Activated CD4-positive, alpha-beta memory T cell treated with anti-CD3 and anti-CD28 coated beads, Interleukin-2, amount 10 ng/mL, durations not matched to agents 7 days and 5 days (primary cell): Measurements from ENCODE around the gene LDLRAD2. TPM values are rescaled to one million over a fixed set of nuclear protein-coding genes. Genes with fewer than 3 reads are reported as not detected.

Experiments
- CTCF ChIA-PET: fragments of 350-600 bp; sonication (Branson Sonifier 250); formaldehyde crosslinking; loops from one replicate; lab custom pipeline; 2021; ENCODE audit warnings: antibody characterized with exemption, inconsistent platforms; lab: Charles Lee
- POLR2A ChIA-PET: fragments of 350-600 bp; sonication (Branson Sonifier 250); formaldehyde crosslinking; loops from one replicate; lab custom pipeline; 2021; ENCODE audit warnings: antibody characterized with exemption; lab: Charles Lee
- DNase-seq: peaks from one replicate; pipeline ENCODE4 v3.0.0-alpha.2; 2020
- H3K27ac Mint-ChIP-seq: one replicate; pipeline ENCODE4 v1.8.0; 2021; ENCODE audit warnings: mild to moderate bottlenecking, mixed read lengths
- H3K27me3 Mint-ChIP-seq: one replicate; pipeline ENCODE4 v1.8.0; 2021; ENCODE audit warnings: mixed read lengths
- H3K36me3 Mint-ChIP-seq: one replicate; pipeline ENCODE4 v1.8.0; 2021; ENCODE audit warnings: low read depth, mixed read lengths
- H3K4me1 Mint-ChIP-seq: one replicate; pipeline ENCODE4 v1.8.0; 2021; ENCODE audit warnings: mixed read lengths
- H3K4me3 Mint-ChIP-seq: one replicate; pipeline ENCODE4 v1.8.0; 2021; ENCODE audit warnings: mild to moderate bottlenecking, mixed read lengths
- H3K9me3 Mint-ChIP-seq: one replicate; pipeline ENCODE4 v1.8.0; 2021; ENCODE audit warnings: mixed read lengths
- total RNA-seq, 2 experiments: library from RNA; stranded (reverse); gene quantifications; one replicate each; pipeline ENCODE4 v1.2.3, GENCODE V29; 2021

The LDLRAD2 gene
- total RNA-seq, 2 experiments from 2014 or later = not detected

DNA sequence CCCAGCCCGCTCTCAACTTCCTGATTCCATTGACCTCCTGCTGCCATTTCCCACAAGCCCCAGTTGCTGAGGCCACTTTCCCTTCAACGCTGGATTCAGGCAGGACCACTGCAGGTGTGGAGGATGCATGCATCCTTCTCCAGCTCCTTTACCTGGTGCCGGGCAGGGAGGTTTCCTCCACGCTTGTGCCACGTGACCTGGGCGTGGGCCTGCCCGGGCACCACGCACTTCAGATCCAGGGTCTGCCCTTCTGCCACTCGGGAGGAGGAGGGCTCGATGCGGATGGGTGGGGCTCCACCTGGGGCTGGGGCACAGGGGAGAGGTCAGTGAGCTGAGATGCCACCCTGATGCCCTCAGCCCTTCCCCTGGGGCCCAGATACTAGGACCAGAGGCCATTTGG lies 31.9 kb downstream of the LDLRAD2 start:
- no peaks in the 10 kb centered on the region for H3K36me3 Mint-ChIP-seq
- ChIA-PET CTCF (no interaction called here), POLR2A (no interaction called here)
- no peak overlapping the region for H3K4me3 Mint-ChIP-seq
- H3K4me1 Mint-ChIP-seq = no peaks in the 10 kb centered on the region
- DNase-seq = no peak
- no peak overlapping the region for H3K27ac Mint-ChIP-seq
- H3K27me3 Mint-ChIP-seq = no peaks in the 10 kb centered on the region
- no peaks in the 10 kb centered on the region for H3K9me3 Mint-ChIP-seq

DNA sequence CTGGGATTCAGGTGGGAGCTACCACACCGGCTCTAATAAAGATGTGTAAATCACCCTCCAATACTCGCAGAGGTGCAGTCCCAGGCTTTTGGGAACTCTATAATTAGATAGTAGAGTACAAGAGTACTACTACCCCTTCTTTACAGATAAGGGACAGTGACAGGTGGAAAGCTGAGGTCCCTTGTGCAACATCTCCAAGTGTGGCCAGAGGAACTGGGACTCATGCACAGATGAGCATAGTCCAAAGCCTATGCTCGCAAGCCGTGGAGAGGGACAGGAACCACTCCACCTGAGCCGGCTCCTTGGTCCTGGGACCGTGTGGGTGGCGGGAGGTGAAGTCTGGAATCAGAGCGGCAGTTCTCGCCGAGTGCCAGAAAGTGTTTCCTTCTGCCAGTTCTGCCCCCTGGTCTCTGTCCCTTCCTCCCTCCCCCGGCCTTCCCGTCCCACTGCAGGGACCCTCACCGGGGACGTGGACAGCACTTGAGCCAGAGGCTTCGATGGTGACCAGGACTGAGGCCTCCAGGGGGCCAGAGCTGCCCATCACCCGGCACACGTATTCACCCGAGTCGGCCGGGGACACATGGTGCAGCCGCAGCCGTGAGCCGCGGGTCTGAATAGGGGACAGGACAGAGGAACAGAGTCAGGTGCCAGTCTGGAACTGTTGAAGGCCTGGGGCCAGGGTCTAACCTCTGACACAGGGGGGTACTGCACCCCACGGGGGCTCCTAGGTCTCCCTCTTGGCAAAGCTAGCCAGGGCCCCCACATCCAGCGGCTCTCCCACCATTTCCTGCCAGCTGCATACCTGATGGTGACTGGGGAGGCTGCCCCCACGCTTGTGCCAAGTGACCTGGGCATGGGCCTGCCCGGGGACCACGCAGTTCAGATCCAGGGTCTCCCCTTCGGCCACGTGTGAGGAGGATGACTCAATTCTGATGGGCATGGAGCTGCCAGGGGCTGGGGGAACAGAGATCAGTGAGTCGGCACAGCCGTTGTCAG lies 33.9 kb downstream of the LDLRAD2 start:
- no peak for DNase-seq
- no peaks in the 10 kb centered on the region for H3K4me1 Mint-ChIP-seq
- no peaks in the 10 kb centered on the region for H3K36me3 Mint-ChIP-seq
- POLR2A ChIA-PET = no interaction called here
- CTCF ChIA-PET = no interaction called here
- H3K27ac Mint-ChIP-seq = no peak overlapping the region
- no peaks in the 10 kb centered on the region for H3K9me3 Mint-ChIP-seq
- no peak overlapping the region for H3K4me3 Mint-ChIP-seq
- no peaks in the 10 kb centered on the region for H3K27me3 Mint-ChIP-seq

DNA sequence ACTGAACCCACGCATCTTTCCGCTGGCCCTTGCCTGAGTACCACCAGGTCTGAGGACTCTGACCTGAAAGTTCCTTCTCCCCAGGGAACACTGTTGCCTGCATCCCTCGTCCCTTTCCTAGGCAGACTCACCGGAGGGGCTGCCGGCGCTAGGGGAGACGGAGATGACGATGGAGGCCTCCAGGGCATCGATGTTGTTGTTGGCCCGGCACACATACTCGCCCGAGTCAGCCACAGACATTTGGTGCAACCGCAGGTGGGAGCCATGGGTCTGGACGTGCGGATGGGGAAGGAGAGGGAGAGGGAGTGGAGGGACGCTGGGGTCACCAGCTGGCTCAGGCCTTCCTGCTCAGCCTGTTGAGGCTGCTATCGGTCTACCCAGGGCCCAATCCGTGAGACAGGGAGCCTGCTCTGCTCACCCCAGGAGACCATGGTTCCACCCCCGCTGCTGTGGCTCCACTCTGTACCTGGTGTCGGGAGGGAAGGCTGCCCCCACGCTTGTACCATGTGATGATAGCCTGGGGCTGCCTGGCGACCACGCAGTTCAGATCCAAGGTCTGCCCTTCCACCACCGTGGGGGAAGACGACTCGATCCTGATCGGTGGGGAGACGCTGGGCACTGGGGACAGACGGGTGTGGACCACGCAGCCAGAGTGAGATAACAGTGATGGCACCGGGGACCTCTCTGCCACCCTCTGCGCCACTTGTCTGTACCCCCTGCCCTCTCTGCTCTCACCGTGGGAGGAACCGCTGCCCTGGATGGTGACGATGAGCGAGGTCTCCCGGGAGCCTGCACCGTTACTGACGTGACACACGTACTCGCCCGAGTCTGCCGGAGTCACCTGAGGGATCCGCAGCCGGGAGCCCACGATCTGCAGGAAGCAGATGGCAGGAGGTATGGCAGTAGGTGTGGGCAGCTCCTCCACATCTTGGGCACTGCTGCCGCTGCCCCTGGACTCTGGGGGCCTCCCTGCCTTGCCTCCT lies 35.4 kb downstream of the LDLRAD2 start:
- Mint-ChIP-seq H3K27ac (no peak overlapping the region), H3K4me3 (no peak overlapping the region), H3K9me3 (no peaks in the 10 kb centered on the region), H3K36me3 (no peaks in the 10 kb centered on the region), H3K27me3 (no peaks in the 10 kb centered on the region), H3K4me1 (peaks cover 6% of the 10 kb centered on the region)
- no peak for DNase-seq
- CTCF ChIA-PET = no interaction called here
- POLR2A ChIA-PET = no interaction called here

DNA sequence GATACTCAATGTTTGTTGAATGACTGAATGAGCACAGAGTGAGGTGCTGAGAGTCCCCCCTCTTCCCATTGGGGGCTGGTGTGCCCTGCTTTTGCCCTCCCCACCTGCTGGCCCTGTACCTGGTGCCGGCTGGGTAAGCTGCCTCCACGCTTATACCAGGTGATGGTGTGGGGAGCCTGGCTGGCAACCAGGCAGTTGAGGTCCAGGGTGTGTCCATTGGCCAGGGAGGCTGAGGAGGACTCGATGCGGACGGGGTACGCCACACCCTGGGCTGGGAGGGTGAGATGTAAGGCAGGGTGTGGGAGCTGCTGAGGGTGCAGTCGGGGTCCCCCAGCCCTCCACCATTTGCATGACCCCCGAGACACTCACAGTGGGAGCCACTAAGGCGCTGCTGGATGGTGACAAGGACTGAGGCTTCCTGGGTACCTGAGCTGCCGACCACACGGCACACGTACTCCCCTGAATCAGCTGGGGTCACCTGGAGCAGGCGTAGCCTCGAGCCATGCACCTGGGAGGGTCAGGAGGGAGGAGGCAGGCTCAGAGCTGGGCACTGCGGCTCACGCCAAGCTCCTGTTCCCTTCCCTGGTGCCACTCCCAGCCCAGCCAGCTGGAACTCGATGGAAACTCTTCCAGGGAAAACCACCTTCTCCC lies 36.6 kb downstream of the LDLRAD2 start:
- DNase-seq = no peak
- H3K36me3 Mint-ChIP-seq = no peaks in the 10 kb centered on the region
- ChIA-PET CTCF (no interaction called here), POLR2A (no interaction called here)
- no peaks in the 10 kb centered on the region for H3K27me3 Mint-ChIP-seq
- H3K4me3 Mint-ChIP-seq = no peak overlapping the region
- no peak overlapping the region for H3K27ac Mint-ChIP-seq
- peaks cover 6% of the 10 kb centered on the region for H3K4me1 Mint-ChIP-seq
- H3K9me3 Mint-ChIP-seq = no peaks in the 10 kb centered on the region

DNA sequence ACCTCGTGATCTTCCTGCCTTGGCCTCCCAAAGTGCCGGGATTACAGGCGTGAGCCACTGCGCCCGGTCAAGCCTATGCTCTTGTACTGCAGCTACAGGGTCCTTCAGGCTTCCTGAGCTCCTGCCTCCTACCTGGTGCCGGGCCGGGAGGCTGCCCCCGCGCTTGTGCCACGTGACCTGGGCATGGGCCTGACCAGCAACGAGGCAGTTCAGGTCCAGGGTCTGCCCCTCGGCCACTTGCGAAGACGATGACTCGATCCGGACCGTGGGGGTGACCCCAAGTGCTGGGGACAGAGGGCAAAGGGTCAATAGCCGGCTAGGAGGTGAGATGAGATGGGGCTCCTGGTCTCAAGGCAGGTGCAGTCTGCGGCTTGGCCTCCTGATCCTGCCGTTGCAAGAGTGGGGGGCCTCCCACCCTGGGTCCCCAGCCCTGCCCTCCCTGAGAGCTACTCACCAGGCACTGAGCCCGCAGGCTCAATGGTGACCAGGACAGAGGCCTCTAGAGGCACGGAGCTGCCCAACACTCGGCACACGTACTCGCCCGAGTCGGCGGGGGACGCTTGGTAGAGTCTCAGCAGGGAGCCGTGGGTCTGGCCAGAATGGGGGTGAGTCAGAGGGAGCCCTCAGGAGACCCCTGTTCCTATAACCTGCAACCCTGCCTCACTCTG lies 38.0 kb downstream of the LDLRAD2 start:
- no peaks in the 10 kb centered on the region for H3K36me3 Mint-ChIP-seq
- DNase-seq = no peak
- H3K9me3 Mint-ChIP-seq = no peaks in the 10 kb centered on the region
- H3K4me1 Mint-ChIP-seq = peaks cover 9% of the 10 kb centered on the region
- ChIA-PET CTCF (no interaction called here), POLR2A (no interaction called here)
- no peaks in the 10 kb centered on the region for H3K27me3 Mint-ChIP-seq
- H3K4me3 Mint-ChIP-seq = no peak overlapping the region
- H3K27ac Mint-ChIP-seq = no peak overlapping the region

DNA sequence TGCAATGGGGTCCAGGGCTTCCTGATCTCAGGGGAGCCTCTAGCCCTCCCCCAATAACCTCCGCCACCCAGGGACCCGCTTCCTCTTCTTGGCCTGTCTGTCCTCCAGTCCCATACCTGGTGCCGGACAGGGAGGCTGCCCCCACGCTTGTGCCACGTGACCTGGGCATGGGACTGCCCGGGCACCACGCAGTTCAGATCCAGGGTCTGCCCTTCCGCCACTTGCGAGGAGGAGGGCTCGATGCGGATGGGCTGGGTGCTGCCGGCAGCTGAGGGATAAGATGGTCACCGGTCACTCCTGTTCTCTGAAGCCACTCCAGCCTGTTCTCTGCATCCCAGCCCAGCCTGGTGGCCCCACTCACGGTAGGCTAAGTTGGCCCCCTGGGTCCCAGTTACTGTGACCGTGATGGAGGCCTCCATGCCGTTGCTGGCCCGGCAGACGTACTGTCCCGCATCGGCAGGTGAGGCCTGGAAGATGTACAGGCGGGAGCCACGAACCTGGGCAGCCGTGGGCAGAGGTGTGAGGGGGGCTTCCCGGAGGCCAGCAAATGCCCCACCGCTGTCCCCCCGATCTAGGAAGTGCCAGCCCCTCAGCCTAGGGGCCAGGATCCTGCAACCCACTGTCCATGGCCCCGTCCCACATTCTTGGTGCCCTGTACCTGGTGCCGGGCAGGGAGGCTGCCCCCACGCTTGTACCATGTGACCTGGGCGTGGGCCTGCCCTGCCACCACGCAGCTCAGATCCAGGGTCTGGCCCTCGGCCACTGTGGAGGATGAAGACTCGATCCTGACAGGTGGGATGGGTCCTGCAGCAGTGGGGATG lies 39.6 kb downstream of the LDLRAD2 start:
- H3K27me3 Mint-ChIP-seq = no peaks in the 10 kb centered on the region
- peaks cover 9% of the 10 kb centered on the region for H3K4me1 Mint-ChIP-seq
- H3K36me3 Mint-ChIP-seq = no peaks in the 10 kb centered on the region
- ChIA-PET CTCF (no interaction called here), POLR2A (no interaction called here)
- H3K9me3 Mint-ChIP-seq = no peaks in the 10 kb centered on the region
- DNase-seq = no peak
- peak overlapping the region; percentile 47 for H3K27ac Mint-ChIP-seq
- H3K4me3 Mint-ChIP-seq = no peak overlapping the region

DNA sequence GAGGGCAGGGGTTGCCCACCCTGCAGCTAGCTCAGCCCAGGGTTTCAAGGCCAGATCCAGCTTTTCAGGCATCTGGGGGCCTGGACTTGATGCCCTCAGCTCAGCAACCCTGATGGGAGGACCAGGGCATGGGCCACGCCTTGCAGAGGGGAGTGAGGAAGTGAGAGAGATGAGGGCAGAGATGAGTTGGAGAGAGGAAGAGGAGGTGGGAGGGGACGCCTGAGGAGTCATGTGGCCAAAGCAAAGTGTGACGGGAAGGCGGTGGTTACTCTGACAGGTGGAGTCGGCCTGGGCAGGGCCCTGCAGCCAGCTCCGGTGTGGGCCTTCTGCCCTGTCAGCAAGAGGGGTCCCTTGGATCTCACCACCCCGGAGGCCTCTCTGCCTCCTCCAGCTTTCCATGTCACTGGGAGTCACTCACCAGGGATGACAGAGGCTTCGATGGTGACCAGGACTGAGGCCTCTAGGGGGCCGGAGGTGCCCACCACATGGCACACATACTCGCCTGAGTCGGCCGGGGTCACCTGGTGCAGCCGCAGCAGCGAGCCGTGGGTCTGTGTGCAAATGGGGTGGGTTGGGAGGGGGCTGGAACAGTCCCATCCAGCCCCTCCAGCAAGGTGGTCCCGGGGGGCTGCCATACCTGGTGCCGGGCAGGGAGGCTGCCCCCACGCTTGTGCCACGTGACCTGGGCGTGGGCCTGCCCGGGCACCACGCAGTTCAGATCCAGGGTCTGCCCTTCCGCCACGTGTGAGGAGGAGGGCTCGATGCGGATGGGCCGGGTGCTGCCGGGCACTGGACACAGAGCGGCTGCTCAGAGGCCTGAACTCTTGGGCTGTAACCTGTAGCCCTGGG lies 40.4 kb downstream of the LDLRAD2 start:
- Mint-ChIP-seq H3K27ac (peak overlapping the region; percentile 47), H3K9me3 (no peaks in the 10 kb centered on the region), H3K4me3 (no peak overlapping the region), H3K4me1 (peaks cover 11% of the 10 kb centered on the region), H3K27me3 (no peaks in the 10 kb centered on the region), H3K36me3 (no peaks in the 10 kb centered on the region)
- POLR2A ChIA-PET = no interaction called here
- DNase-seq = peak; percentile 33
- CTCF ChIA-PET = no interaction called here

DNA sequence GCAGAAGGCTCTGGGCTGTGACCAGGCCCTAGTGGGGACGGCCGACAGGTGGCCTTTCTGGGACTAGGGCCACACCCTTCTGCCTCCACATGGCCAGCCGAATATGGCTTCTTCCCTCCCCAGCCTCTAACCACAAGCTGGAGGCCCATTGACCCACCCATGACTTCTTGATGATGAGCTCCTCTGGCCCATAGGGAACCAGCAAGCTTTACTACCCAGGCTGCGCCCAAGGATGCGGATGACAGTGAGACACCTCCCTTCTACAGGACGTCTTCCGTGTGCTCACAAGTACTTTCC lies 41.0 kb downstream of the LDLRAD2 start:
- H3K27ac Mint-ChIP-seq = no peak overlapping the region
- no peak for DNase-seq
- H3K9me3 Mint-ChIP-seq = no peaks in the 10 kb centered on the region
- no peak overlapping the region for H3K4me3 Mint-ChIP-seq
- no peaks in the 10 kb centered on the region for H3K27me3 Mint-ChIP-seq
- H3K4me1 Mint-ChIP-seq = peaks cover 16% of the 10 kb centered on the region
- H3K36me3 Mint-ChIP-seq = no peaks in the 10 kb centered on the region
- CTCF ChIA-PET = no interaction called here
- POLR2A ChIA-PET = no interaction called here

DNA sequence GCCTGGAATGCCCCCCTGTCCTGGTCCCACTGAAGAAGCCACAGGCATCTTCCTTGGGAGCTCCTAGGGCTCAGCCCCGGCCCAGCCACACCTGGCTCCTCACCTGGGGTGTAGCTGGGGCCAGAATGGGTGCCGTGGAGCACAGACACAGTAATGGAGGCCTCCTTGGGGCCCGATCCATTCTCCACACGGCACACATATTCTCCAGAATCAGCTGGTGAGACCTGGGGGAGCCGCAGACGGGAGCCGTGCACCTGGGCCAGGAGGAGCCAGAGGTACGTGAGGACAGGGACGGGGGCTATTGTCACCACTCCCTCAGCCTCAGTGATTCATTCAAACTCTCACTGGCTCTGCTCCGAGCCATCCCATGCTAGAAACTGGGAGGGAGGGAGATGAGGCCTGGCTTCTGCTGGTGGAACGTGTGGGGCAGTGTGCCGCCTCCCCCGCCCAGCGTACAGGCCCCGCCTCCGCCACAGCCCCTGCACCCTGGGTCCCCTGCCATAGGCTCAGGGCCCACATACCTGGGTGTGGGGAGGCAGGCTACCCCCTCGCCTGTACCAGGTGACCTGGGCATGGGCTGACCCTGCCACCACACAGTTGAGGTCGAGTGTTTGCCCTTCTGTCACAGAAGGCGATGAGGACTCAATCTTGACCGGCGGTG lies 42.2 kb downstream of the LDLRAD2 start:
- Mint-ChIP-seq H3K27me3 (no peaks in the 10 kb centered on the region), H3K4me1 (peaks cover 17% of the 10 kb centered on the region), H3K27ac (no peak overlapping the region), H3K9me3 (no peaks in the 10 kb centered on the region), H3K4me3 (no peak overlapping the region), H3K36me3 (no peaks in the 10 kb centered on the region)
- CTCF ChIA-PET = no interaction called here
- POLR2A ChIA-PET = interaction anchor here (1.2 kb wide), 1 partner anchor 71 kb away, joined by 3 read pairs; the partner anchor contains the start of gene USP48
- DNase-seq = no peak

DNA sequence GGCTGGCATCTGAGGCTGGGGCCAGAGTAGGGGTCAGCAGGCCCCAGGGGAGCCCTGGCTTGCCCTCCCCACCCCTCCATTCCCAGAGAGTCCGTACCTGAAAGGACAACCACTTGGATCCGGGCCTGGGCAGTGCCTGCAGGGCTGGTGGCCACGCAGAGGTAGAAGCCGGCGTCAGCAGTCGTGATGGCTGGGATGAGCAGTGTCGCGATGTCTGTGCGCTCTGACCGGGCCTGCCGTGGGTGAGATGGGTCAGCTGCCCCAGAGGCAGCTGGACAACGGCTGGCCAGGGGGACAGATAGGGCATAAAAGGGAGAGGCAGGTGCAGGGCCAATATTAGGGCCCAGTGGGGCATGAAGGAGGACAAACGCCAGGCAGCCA lies 42.7 kb downstream of the LDLRAD2 start:
- H3K27ac Mint-ChIP-seq = no peak overlapping the region
- ChIA-PET POLR2A (interaction anchor here (1.2 kb wide), 1 partner anchor 72 kb away, joined by 3 read pairs; the partner anchor contains the start of gene USP48), CTCF (no interaction called here)

More for the DNA sequence above, 42.7 kb downstream of the LDLRAD2 start:
- Mint-ChIP-seq H3K36me3 (no peaks in the 10 kb centered on the region), H3K4me3 (no peak overlapping the region), H3K27me3 (no peaks in the 10 kb centered on the region), H3K4me1 (peaks cover 17% of the 10 kb centered on the region), H3K9me3 (no peaks in the 10 kb centered on the region)
- no peak for DNase-seq
